Stomach (tissue), 4 donors: ENCODE measurements around the gene ADAMTS15.

ENCODE experiments used
- POLR2AphosphoS5 ChIP-seq, 3 donors: sonication (generic); formaldehyde crosslinking; IDR thresholded peaks; one replicate each; pipeline ENCODE4 v1.6.1; 2016; ENCODE audit warnings: antibody characterized with exemption in 3 of 3
- TF ChIP-seq, protein P1 (sequence below), 7 experiments: fragments of 450-650 bp in 4 of 7; fragments of 200-600 bp in 3 of 7; sonication (generic) in 3 of 7; IDR thresholded peaks; one replicate each; pipeline ENCODE4 v1.5.1; 2016 to 2019; ENCODE audit warnings: antibody characterized with exemption in 7 of 7, control low read depth in 2 of 7, mild to moderate bottlenecking in 1 of 7

DNA sequence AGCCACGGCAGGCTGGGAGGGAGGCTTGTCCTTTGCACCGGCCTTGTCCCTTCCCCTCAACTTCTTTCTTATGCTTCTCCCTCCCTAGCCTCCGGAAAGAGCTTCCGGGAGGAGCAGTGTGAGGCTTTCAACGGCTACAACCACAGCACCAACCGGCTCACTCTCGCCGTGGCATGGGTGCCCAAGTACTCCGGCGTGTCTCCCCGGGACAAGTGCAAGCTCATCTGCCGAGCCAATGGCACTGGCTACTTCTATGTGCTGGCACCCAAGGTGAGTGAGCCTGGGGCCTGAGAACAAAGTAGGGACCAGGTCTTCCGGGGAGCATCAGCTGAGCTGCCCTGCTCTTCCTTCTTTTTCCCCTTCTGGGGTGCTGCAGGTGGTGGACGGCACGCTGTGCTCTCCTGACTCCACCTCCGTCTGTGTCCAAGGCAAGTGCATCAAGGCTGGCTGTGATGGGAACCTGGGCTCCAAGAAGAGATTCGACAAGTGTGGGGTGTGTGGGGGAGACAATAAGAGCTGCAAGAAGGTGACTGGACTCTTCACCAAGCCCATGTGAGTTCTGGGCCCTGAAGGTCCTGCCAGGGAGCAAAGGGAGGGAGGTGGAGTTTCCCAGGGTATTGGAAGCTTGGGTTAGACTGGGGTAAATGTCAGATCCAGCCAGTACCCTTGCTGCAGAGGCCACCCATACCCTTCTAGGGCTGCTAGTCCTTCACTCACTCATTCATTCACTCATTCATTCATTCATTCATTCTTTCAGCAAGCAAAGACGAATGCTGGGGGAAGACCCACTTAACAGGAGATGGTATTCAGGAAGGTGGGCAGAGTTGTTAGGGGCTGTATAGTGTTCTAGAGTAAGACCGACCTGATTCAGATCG, 22.6 kb downstream of the ADAMTS15 start:
- TF ChIP-seq, protein P1, sequence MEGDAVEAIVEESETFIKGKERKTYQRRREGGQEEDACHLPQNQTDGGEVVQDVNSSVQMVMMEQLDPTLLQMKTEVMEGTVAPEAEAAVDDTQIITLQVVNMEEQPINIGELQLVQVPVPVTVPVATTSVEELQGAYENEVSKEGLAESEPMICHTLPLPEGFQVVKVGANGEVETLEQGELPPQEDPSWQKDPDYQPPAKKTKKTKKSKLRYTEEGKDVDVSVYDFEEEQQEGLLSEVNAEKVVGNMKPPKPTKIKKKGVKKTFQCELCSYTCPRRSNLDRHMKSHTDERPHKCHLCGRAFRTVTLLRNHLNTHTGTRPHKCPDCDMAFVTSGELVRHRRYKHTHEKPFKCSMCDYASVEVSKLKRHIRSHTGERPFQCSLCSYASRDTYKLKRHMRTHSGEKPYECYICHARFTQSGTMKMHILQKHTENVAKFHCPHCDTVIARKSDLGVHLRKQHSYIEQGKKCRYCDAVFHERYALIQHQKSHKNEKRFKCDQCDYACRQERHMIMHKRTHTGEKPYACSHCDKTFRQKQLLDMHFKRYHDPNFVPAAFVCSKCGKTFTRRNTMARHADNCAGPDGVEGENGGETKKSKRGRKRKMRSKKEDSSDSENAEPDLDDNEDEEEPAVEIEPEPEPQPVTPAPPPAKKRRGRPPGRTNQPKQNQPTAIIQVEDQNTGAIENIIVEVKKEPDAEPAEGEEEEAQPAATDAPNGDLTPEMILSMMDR (IDR thresholded peaks at IDR 0.05) = no peak
- TF ChIP-seq POLR2AphosphoS5 (IDR thresholded peaks at IDR 0.05) = no peak
